MM.1S (cell line): Measurements from ENCODE around the gene GPX6.
"Not testable (repeated sequence)": the region's sequence is repeated elsewhere in the genome, so short reads cannot be mapped to it uniquely, and the experiment has no call there.

Source experiments
- DNase-seq: peaks from one replicate; pipeline ENCODE4 v3.0.0-alpha.2; 2015
- H2AFZ ChIP-seq: fragments of 300-600 bp; sonication (generic); 2 replicates; pipeline ENCODE4 v1.6.0; 2016; ENCODE audit warnings: antibody characterized with exemption, low read length
- H3F3A ChIP-seq: fragments of 300-600 bp; sonication (generic); 2 replicates; pipeline ENCODE4 v1.6.1; 2016; ENCODE audit warnings: mild to moderate bottlenecking, antibody characterized with exemption, low read length, moderate library complexity, mixed read lengths; ENCODE audit not compliant: insufficient read depth
- H3K27ac ChIP-seq: fragments of 300-600 bp; sonication (generic); 2 replicates; pipeline ENCODE4 v1.5.1; 2016; ENCODE audit warnings: mild to moderate bottlenecking, low read length
- H3K27me3 ChIP-seq: fragments of 300-600 bp; sonication (generic); replicated peaks from 2 replicates; pipeline ENCODE4 v1.6.0; 2016; ENCODE audit warnings: low read length; ENCODE audit not compliant: insufficient read depth
- H3K36me3 ChIP-seq: fragments of 300-600 bp; sonication (generic); replicated peaks from 2 replicates; pipeline ENCODE4 v1.6.1; 2016; ENCODE audit warnings: mild to moderate bottlenecking, low read length, mixed read lengths; ENCODE audit not compliant: insufficient read depth
- H3K4me1 ChIP-seq: fragments of 300-600 bp; sonication (generic); 2 replicates; pipeline ENCODE4 v1.6.1; 2016; ENCODE audit warnings: low read length, mixed read lengths
- H3K4me2 ChIP-seq: fragments of 300-600 bp; sonication (generic); 2 replicates; pipeline ENCODE4 v1.6.0; 2016; ENCODE audit warnings: low read depth, low read length
- H3K4me3 ChIP-seq: fragments of 300-600 bp; sonication (generic); 2 replicates; pipeline ENCODE4 v1.5.1; 2016; ENCODE audit warnings: low read length, mixed read lengths
- H3K79me2 ChIP-seq: fragments of 300-600 bp; sonication (generic); 2 replicates; pipeline ENCODE4 v1.6.1; 2016; ENCODE audit warnings: mixed run types, low read length, mixed read lengths
- H3K9ac ChIP-seq: fragments of 300-600 bp; sonication (generic); 2 replicates; pipeline ENCODE4 v1.6.1; 2016; ENCODE audit warnings: low read length, mixed read lengths
- H3K9me2 ChIP-seq: fragments of 300-600 bp; sonication (generic); replicated peaks from 2 replicates; pipeline ENCODE4 v1.6.1; 2016; ENCODE audit warnings: mild to moderate bottlenecking, low read length, mixed read lengths; ENCODE audit not compliant: insufficient read depth
- H3K9me3 ChIP-seq: fragments of 300-600 bp; sonication (generic); replicated peaks from 2 replicates; pipeline ENCODE4 v1.6.1; 2016; ENCODE audit warnings: mild to moderate bottlenecking, low read length, mixed read lengths; ENCODE audit not compliant: insufficient read depth
- H4K20me1 ChIP-seq: fragments of 300-600 bp; sonication (generic); 2 replicates; pipeline ENCODE4 v1.6.1; 2016; ENCODE audit warnings: mild to moderate bottlenecking, low read length, moderate library complexity, mixed read lengths; ENCODE audit not compliant: insufficient read depth
- CTCF ChIP-seq: fragments of 300-600 bp; sonication (generic); IDR thresholded peaks from 2 replicates; pipeline ENCODE4 v1.5.1; 2016; ENCODE audit warnings: antibody characterized with exemption, low read length, mixed read lengths
- EZH2 ChIP-seq: fragments of 300-600 bp; sonication (generic); optimal IDR thresholded peaks from 2 replicates; pipeline ENCODE3; 2017; ENCODE audit warnings: low read depth, mild to moderate bottlenecking, antibody characterized with exemption, low read length, mixed read lengths
- EZH2phosphoT487 ChIP-seq: fragments of 300-600 bp; sonication (generic); IDR thresholded peaks from 2 replicates; pipeline ENCODE4 v1.6.1; 2018; ENCODE audit warnings: antibody characterized with exemption, low read length

The GPX6 gene

GRCh38 chr6:28551891-28552666 is 36.5 kb upstream of the GPX6 start:
- DNase-seq: no peak
- H3K36me3 ChIP-seq: no peaks in the 10 kb centered on the region
- TF ChIP-seq EZH2phosphoT487: no peak
- no peak for TF ChIP-seq CTCF
- TF ChIP-seq EZH2: no peak
- H3F3A ChIP-seq: no peaks in the 10 kb centered on the region
- no peak overlapping the region for H3K4me2 ChIP-seq
- H3K9me2 ChIP-seq: no peaks in the 10 kb centered on the region
- no peak overlapping the region for H2AFZ ChIP-seq
- no peaks in the 10 kb centered on the region for H4K20me1 ChIP-seq
- H3K9ac ChIP-seq: no peak overlapping the region
- H3K79me2 ChIP-seq: no peaks in the 10 kb centered on the region
- no peaks in the 10 kb centered on the region for H3K4me1 ChIP-seq
- no peak overlapping the region for H3K27ac ChIP-seq
- no peaks in the 10 kb centered on the region for H3K9me3 ChIP-seq
- H3K4me3 ChIP-seq: no peak overlapping the region
- H3K27me3 ChIP-seq: no peaks in the 10 kb centered on the region

GRCh38 chr6:28547003-28547402 is 31.4 kb upstream of the GPX6 start:
- not testable (repeated sequence) for H3K4me1 ChIP-seq, H3F3A ChIP-seq, H3K36me3 ChIP-seq, H3K4me3 ChIP-seq, H3K27me3 ChIP-seq, H3K79me2 ChIP-seq, H2AFZ ChIP-seq, H3K4me2 ChIP-seq, H3K9me2 ChIP-seq, H3K9ac ChIP-seq, H4K20me1 ChIP-seq, H3K27ac ChIP-seq, H3K9me3 ChIP-seq, DNase-seq

DNA sequence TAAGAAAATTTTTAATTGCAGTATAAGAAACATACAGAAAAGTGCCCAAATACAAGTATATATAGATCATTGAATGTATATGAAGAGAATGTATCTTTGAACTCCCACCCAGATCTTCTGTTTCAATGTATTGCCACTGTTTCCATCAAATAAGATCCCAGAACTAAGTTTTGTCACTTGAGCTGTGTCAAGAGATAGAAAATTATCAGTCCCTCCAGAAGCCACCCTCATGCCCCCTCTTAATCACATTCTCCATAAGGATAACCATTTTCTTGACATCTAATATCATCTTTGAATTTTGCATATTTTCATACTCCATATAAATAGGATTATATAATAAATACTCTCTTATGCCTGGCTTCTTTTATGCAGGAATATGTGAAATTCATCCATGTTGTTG is 30.4 kb upstream of the GPX6 start:
- no peak overlapping the region for H3K9ac ChIP-seq
- peaks cover 11% of the 10 kb centered on the region; the same call in 1 of the 2 replicates for H3F3A ChIP-seq
- H3K36me3 ChIP-seq: no peaks in the 10 kb centered on the region
- no peak overlapping the region for H3K4me2 ChIP-seq
- no peak overlapping the region for H3K4me3 ChIP-seq
- H3K4me1 ChIP-seq: no peaks in the 10 kb centered on the region; the same call in 1 of the 2 replicates
- no peak for TF ChIP-seq CTCF
- TF ChIP-seq EZH2phosphoT487: no peak
- TF ChIP-seq EZH2: no peak
- no peaks in the 10 kb centered on the region for H4K20me1 ChIP-seq
- H3K79me2 ChIP-seq: no peaks in the 10 kb centered on the region
- DNase-seq: no peak
- H2AFZ ChIP-seq: no peak overlapping the region
- H3K27ac ChIP-seq: no peak overlapping the region
- H3K9me2 ChIP-seq: no peaks in the 10 kb centered on the region
- no peaks in the 10 kb centered on the region for H3K27me3 ChIP-seq
- no peaks in the 10 kb centered on the region for H3K9me3 ChIP-seq
